ENCODE data around the gene C1D. TPM values are rescaled to one million over a fixed set of nuclear protein-coding genes. Genes with fewer than 3 reads are reported as not detected.
A peak's percentile ranks its signal among the peaks of the same experiment; 100 is the strongest.

C1D gene
- total and polyA plus RNA-seq, 2 donors (not counting 3 experiments of a cell fraction or from before 2014, with no cell fraction given), result 11.4 to 14.0 TPM

DNA sequence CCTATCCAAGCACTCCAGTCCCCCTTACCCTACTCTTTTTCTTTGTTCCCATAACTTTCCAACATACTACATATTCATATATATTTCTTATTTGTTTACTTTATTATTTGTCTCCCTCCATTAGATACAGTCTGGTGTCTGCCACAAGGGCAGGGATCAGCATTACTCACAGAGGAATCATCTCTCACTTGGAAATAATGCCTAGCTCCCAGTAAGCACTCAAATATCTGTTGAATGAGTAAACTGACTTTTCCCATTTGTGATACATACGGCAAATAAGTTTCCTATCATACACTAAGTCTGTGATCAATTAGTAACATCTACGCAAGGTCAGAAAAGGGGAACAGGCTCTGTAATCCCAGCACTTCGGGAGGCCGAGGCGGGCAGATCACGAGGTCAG, 18.7 kb downstream of the C1D start:
- peak overlapping the region; percentile 21 for H3K27ac ChIP-seq (ENCODE audit: insufficient read depth, low read depth, low read length)
- H3K9me1 ChIP-seq (replicated peaks; ENCODE audit: control insufficient read depth, extremely low read depth, insufficient read depth, low read length), result no peaks in the 10 kb centered on the region
- peaks cover 4% of the 10 kb centered on the region for H3K4me1 ChIP-seq (ENCODE audit: control insufficient read depth, extremely low read depth, insufficient read depth, low read length)
- no peaks in the 10 kb centered on the region for H4K20me1 ChIP-seq (replicated peaks; ENCODE audit: control insufficient read depth, extremely low read depth, insufficient read depth, low read length)
- H3K4me3 ChIP-seq (replicated peaks in 1 of 3; ENCODE audit: insufficient read depth in 1 of 3, low read depth in 1 of 3, low read length in 3 of 3), result no peak overlapping the region
- BruUV-seq (replicated peaks), result no TSS peak
- peaks cover 9% of the 10 kb centered on the region for H3K79me2 ChIP-seq (ENCODE audit: control insufficient read depth, insufficient read depth, low read length)
- H3K4me2 ChIP-seq (ENCODE audit: insufficient read depth, low read length), result no peak overlapping the region
- no peak for FAIRE-seq
- H3K36me3 ChIP-seq (ENCODE audit: control insufficient read depth in 2 of 2, extremely low read depth in 1 of 2, insufficient read depth in 2 of 2, low read length in 2 of 2), result no peaks in the 10 kb centered on the region
- intact Hi-C loops (cut with micrococcal nuclease), result no loop called here
- H3K9me3 ChIP-seq (replicated peaks; ENCODE audit: control insufficient read depth, insufficient read depth, low read length), result no peaks in the 10 kb centered on the region
- POLR2A ChIA-PET, result no interaction called here
- TF ChIP-seq JUN (IDR thresholded peaks at IDR 0.05; ENCODE audit: borderline replicate concordance, insufficient read depth, insufficient read length, low read depth), result no peak
- peak; percentile 48 for TF ChIP-seq FOS (IDR thresholded peaks at IDR 0.05; ENCODE audit: borderline replicate concordance, insufficient read depth, low read length)
- no peak for TF ChIP-seq CTCF (IDR thresholded peaks at IDR 0.05; ENCODE audit: extremely low read depth in 1 of 2, insufficient read depth in 1 of 2, low read depth in 1 of 2, low read length in 2 of 2)
- peak; percentile 25 for DNase-seq (ENCODE audit: low read depth, low spot score)
- H2AFZ ChIP-seq (ENCODE audit: low read depth, low read length), result no peak overlapping the region
- CTCF ChIA-PET, result no interaction called here
- no peak overlapping the region for H3K9ac ChIP-seq (replicated peaks; ENCODE audit: extremely low read depth, insufficient read depth, low read length)
- dilution Hi-C loops (cut with MboI; ENCODE audit: extremely low pct_ligation_motif_present, low sequenced_read_pairs), result no loop called here
- H3K27me3 ChIP-seq (ENCODE audit: control insufficient read depth in 2 of 2, insufficient read depth in 2 of 2, low read length in 2 of 2), result no peaks in the 10 kb centered on the region

DNA sequence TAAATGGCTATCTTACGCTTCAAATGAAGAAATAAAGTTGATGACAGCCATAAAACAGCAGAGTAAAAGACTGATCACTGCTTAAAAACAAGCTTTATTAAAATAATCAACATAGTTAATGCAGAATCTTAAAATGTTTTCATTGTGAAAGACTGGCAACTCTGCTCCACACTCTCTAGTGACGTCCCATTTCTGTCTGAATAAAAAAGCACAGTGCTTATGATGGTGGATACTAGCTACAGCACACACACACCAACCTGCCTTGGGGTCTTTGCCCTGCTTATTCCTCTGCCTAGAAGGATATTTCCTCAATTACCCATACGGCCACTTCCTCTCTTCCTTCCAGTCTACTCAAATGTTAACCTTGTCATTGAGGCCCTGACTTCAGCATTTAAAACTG, 19.1 kb downstream of the C1D start:
- no TSS peak for BruUV-seq (replicated peaks)
- dilution Hi-C loops (cut with MboI; ENCODE audit: extremely low pct_ligation_motif_present, low sequenced_read_pairs) (no loop called here), intact Hi-C loops (cut with micrococcal nuclease) (no loop called here)
- CTCF ChIA-PET, result no interaction called here
- POLR2A ChIA-PET, result no interaction called here
- Histone ChIP-seq H3K27ac (ENCODE audit: insufficient read depth, low read depth, low read length) (peak overlapping the region; percentile 21), H4K20me1 (replicated peaks; ENCODE audit: control insufficient read depth, extremely low read depth, insufficient read depth, low read length) (no peaks in the 10 kb centered on the region), H3K9me1 (replicated peaks; ENCODE audit: control insufficient read depth, extremely low read depth, insufficient read depth, low read length) (no peaks in the 10 kb centered on the region), H2AFZ (ENCODE audit: low read depth, low read length) (no peak overlapping the region), H3K9ac (replicated peaks; ENCODE audit: extremely low read depth, insufficient read depth, low read length) (no peak overlapping the region), H3K4me3 (replicated peaks in 1 of 3; ENCODE audit: insufficient read depth in 1 of 3, low read depth in 1 of 3, low read length in 3 of 3) (no peak overlapping the region), H3K36me3 (ENCODE audit: control insufficient read depth in 2 of 2, extremely low read depth in 1 of 2, insufficient read depth in 2 of 2, low read length in 2 of 2) (no peaks in the 10 kb centered on the region), H3K4me1 (ENCODE audit: control insufficient read depth, extremely low read depth, insufficient read depth, low read length) (peaks cover 4% of the 10 kb centered on the region), H3K9me3 (replicated peaks; ENCODE audit: control insufficient read depth, insufficient read depth, low read length) (no peaks in the 10 kb centered on the region), H3K4me2 (ENCODE audit: insufficient read depth, low read length) (no peak overlapping the region), H3K27me3 (ENCODE audit: control insufficient read depth in 2 of 2, insufficient read depth in 2 of 2, low read length in 2 of 2) (no peaks in the 10 kb centered on the region), H3K79me2 (ENCODE audit: control insufficient read depth, insufficient read depth, low read length) (peaks cover 7% of the 10 kb centered on the region)
- no peak for FAIRE-seq
- no peak for DNase-seq (ENCODE audit: low read depth, low spot score)
- no peak for TF ChIP-seq POLR2A (IDR thresholded peaks at IDR 0.05; ENCODE audit: low read depth, low read length)
- TF ChIP-seq MYC (IDR thresholded peaks at IDR 0.05; ENCODE audit: low read depth, low read length), result no peak
- no peak for TF ChIP-seq CTCF (IDR thresholded peaks at IDR 0.05; ENCODE audit: extremely low read depth in 1 of 2, insufficient read depth in 1 of 2, low read depth in 1 of 2, low read length in 2 of 2)
